Measurements from ENCODE around the gene CPPED1.

DNA sequence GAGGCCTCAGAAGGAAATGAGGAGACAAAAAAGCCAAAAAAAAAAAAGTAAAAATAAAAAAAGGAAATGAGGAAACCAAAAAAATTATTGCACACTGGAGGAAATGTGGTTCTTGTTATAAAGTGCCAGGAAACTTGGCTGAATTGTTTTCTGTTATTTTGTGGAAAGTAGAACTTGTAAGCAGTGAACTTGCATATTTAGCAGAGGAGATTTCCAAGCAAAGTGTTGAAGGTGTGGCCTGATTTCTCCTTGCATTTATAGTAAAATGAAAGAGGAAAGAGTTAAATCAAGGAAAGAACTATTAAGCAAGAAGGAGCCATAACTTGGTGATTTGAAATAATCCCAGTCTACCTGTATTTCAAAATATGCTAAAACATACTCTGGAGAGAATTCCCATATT, 34.1 kb upstream of the CPPED1 start:
- TF ChIP-seq, protein P1, sequence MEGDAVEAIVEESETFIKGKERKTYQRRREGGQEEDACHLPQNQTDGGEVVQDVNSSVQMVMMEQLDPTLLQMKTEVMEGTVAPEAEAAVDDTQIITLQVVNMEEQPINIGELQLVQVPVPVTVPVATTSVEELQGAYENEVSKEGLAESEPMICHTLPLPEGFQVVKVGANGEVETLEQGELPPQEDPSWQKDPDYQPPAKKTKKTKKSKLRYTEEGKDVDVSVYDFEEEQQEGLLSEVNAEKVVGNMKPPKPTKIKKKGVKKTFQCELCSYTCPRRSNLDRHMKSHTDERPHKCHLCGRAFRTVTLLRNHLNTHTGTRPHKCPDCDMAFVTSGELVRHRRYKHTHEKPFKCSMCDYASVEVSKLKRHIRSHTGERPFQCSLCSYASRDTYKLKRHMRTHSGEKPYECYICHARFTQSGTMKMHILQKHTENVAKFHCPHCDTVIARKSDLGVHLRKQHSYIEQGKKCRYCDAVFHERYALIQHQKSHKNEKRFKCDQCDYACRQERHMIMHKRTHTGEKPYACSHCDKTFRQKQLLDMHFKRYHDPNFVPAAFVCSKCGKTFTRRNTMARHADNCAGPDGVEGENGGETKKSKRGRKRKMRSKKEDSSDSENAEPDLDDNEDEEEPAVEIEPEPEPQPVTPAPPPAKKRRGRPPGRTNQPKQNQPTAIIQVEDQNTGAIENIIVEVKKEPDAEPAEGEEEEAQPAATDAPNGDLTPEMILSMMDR (IDR thresholded peaks at IDR 0.05; ENCODE audit: poor library complexity): no peak
- TF ChIP-seq EZH2phosphoT487 (IDR thresholded peaks at IDR 0.05; ENCODE audit: low read depth, severe bottlenecking, unreplicated experiment): no peak
- TF ChIP-seq EZH2 (IDR thresholded peaks at IDR 0.05; ENCODE audit: borderline replicate concordance): no peak

Measured in hepatocyte (in vitro differentiated cells).